K562 (cell line): ENCODE results near the gene DOK4. TPM values are rescaled to one million over a fixed set of nuclear protein-coding genes. Genes with fewer than 3 reads are reported as not detected.

Experiments
- CLOCK ChIP-seq: fragments of 250-450 bp; sonication (Bioruptor Pico); IDR thresholded peaks from 2 replicates; pipeline ENCODE4 v1.4.0; 2020; ENCODE audit warnings: mild to moderate bottlenecking, moderate library complexity, borderline replicate concordance
- CREM ChIP-seq: IDR thresholded peaks from 2 replicates; pipeline ENCODE4 v1.6.1; 2014; ENCODE audit warnings: antibody characterized with exemption, low read depth
- DPF2 ChIP-seq: fragments of 450-650 bp; IDR thresholded peaks from 2 replicates; pipeline ENCODE4 v1.6.1; 2016
- ELK1 ChIP-seq: sonication (generic); formaldehyde crosslinking; IDR thresholded peaks from 2 replicates; pipeline ENCODE4 v1.8.1; 2022; ENCODE audit warnings: missing genetic modification reagents
- HSF4 ChIP-seq: fragments of 250-450 bp; sonication (Bioruptor Pico); IDR thresholded peaks from 2 replicates; pipeline ENCODE4 v2.1.2; 2022; ENCODE audit warnings: mild to moderate bottlenecking, moderate library complexity, borderline replicate concordance
- ILK ChIP-seq: fragments of 450-650 bp; IDR thresholded peaks from 2 replicates; pipeline ENCODE4 v1.6.1; 2016; ENCODE audit warnings: missing genetic modification characterization, low read depth, mild to moderate bottlenecking, missing compliant biosample characterization, moderate library complexity, borderline replicate concordance
- NONO ChIP-seq, 2 experiments: fragments of 200-400 bp in 1 of 2; fragments of 450-650 bp in 1 of 2; formaldehyde crosslinking in 1 of 2; IDR thresholded peaks; 2 replicates each; pipeline ENCODE4 v1.6.1; 2017; ENCODE audit warnings: low read depth in 2 of 2, mild to moderate bottlenecking in 2 of 2, moderate library complexity in 2 of 2, low read length in 1 of 2
- NR2F6 ChIP-seq: fragments of 450-650 bp; formaldehyde crosslinking; IDR thresholded peaks from 2 replicates; pipeline ENCODE4 v1.4.0; 2020; ENCODE audit warnings: mild to moderate bottlenecking
- RBM34 ChIP-seq: fragments of 200-400 bp; formaldehyde crosslinking; IDR thresholded peaks from 2 replicates; pipeline ENCODE4 v1.6.1; 2018; ENCODE audit warnings: low read length, borderline replicate concordance; ENCODE audit not compliant: insufficient read depth
- RCOR1 ChIP-seq, 2 experiments: IDR thresholded peaks; 2 replicates each; pipeline ENCODE4 v1.6.1; 2012; ENCODE audit warnings: low read depth in 2 of 2, low read length in 2 of 2, borderline replicate concordance in 1 of 2, improper control_type of control experiment in 1 of 2
- RFX1 ChIP-seq: fragments of 450-650 bp; IDR thresholded peaks from 2 replicates; pipeline ENCODE4 v1.6.1; 2016; ENCODE audit warnings: mild to moderate bottlenecking, moderate library complexity
- SMARCB1 ChIP-seq: IDR thresholded peaks from 2 replicates; pipeline ENCODE4 v1.6.1; 2011; ENCODE audit warnings: improper control_type of control experiment, low read depth; ENCODE audit not compliant: insufficient read length
- SOX6 ChIP-seq: fragments of 450-650 bp; IDR thresholded peaks from 2 replicates; pipeline ENCODE4 v1.6.1; 2014; ENCODE audit warnings: mild to moderate bottlenecking
- TEAD4 ChIP-seq, 2 experiments: sonication (generic) in 1 of 2; formaldehyde crosslinking in 1 of 2; IDR thresholded peaks; 2 replicates each; pipeline versions ENCODE4 v1.6.1 to v1.8.0; 2012 to 2022; ENCODE audit warnings: borderline replicate concordance in 1 of 2, inconsistent platforms in 1 of 2, low read length in 1 of 2, mild to moderate bottlenecking in 1 of 2, missing genetic modification reagents in 1 of 2
- ZC3H11A ChIP-seq: IDR thresholded peaks from 2 replicates; pipeline ENCODE4 v1.6.1; 2012; ENCODE audit warnings: low read depth, low read length, improper control_type of control experiment
- ZNF830 ChIP-seq: fragments of 250-450 bp; sonication (Bioruptor Pico); IDR thresholded peaks from 2 replicates; pipeline ENCODE4 v1.5.0; 2021; ENCODE audit warnings: mild to moderate bottlenecking
- polyA plus RNA-seq, 8 experiments: library from polyadenylated mRNA; depleted of rRNA in 4 of 8; stranded (reverse) in 5 of 8; unstranded in 3 of 8; fragments of >200 nt; fragmentation: Nextera tagmentation in 2 of 8; fragmentation: Illumina TruSeq in 1 of 8; extraction: Ambion mirVana in 2 of 8; extraction: Trizol in 1 of 8; gene quantifications; 2 replicates each; pipeline versions ENCODE4 v1.2.1 to v1.2.3, GENCODE V29; 2011 to 2014; ENCODE audit warnings: inconsistent platforms in 1 of 8, missing spikeins in 1 of 8
- total RNA-seq, 7 experiments: library from RNA; depleted of rRNA in 6 of 7; stranded (reverse); fragments of >200 nt in 6 of 7; fragmentation: Illumina TruSeq in 2 of 7; extraction: Trizol in 2 of 7; gene quantifications; 2 replicates each; pipeline versions ENCODE4 v1.2.1 to v1.2.3, GENCODE V29; 2011 to 2021; ENCODE audit warnings: low replicate concordance in 1 of 7
- TF ChIP-seq, protein P1 (sequence below), 2 experiments: IDR thresholded peaks; 2 replicates each; pipeline ENCODE4 v1.6.1; 2011; ENCODE audit warnings: borderline replicate concordance in 1 of 2, control low read depth in 1 of 2, low read depth in 1 of 2, low read length in 1 of 2, mild to moderate bottlenecking in 1 of 2, mixed read lengths in 1 of 2, moderate library complexity in 1 of 2; ENCODE audit not compliant: insufficient read depth in 1 of 2, insufficient read length in 1 of 2, poor library complexity in 1 of 2, severe bottlenecking in 1 of 2; ENCODE audit errors: extremely low read depth in 1 of 2
- TF ChIP-seq, protein P2 (sequence below): sonication (generic); formaldehyde crosslinking; IDR thresholded peaks from 2 replicates; pipeline ENCODE4 v1.8.0; 2022; ENCODE audit warnings: mild to moderate bottlenecking, missing genetic modification reagents, borderline replicate concordance

The DOK4 gene
- total and polyA plus RNA-seq, 9 of the 15 experiments (the other 6 are each of a cell fraction or from before 2014, with no cell fraction given), result 0.10 to 14.4 (median 8.3) TPM

DNA sequence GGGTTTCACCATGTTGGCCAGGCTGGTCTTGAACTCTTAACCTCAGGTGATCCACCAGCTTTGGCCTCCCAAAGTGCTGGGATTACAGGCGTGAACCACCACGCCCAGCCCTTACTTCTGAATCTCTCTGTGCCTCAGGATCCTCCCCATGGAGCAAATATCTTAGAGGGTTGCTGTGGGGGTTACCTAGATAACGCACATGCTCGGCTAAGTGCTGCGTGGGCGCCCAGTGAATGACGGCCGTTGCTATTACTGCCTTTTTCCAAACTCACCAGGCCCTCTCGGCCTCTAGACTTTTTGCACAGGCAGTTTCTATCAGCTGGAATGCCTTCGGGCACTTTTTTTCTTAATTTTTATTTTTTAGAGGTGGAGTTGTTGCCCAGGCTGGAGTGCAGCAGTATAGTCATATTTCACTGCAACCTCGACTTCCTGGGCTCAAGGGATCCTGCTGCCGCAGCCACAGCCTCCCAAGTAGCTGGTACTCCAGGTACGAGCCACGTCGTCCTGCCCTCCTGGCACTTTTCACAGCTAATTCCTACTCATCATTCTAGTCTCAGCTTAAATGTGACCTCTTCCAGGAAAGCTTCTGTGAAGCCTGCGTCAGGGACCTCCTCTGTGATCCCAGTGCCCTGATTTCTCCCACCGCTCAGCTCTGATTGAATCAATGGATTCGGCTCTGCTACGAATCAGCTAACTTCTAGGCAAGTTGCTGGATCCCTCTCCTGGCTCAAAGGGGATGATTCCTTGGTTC lies 41.5 kb upstream of the DOK4 start (continued):
- TF ChIP-seq, protein P1, sequence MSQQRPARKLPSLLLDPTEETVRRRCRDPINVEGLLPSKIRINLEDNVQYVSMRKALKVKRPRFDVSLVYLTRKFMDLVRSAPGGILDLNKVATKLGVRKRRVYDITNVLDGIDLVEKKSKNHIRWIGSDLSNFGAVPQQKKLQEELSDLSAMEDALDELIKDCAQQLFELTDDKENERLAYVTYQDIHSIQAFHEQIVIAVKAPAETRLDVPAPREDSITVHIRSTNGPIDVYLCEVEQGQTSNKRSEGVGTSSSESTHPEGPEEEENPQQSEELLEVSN (IDR thresholded peaks at IDR 0.05; ENCODE audit: borderline replicate concordance in 1 of 2, extremely low read depth in 1 of 2, insufficient read depth in 1 of 2, insufficient read length in 1 of 2, low read depth in 1 of 2, low read length in 1 of 2, poor library complexity in 1 of 2, severe bottlenecking in 1 of 2), result peak in 1 of 2 experiments; percentile 59
- no peak for TF ChIP-seq CLOCK (CRISPR knock-in tag)
- no peak for TF ChIP-seq ZNF830 (CRISPR knock-in tag)
- no peak for TF ChIP-seq ELK1 (CRISPR knock-in tag)
- TF ChIP-seq ZC3H11A, result no peak
- 0 out of 4 replicates have a peak, but pooled peaks of 1 of the 2 experiments have one; percentile 4 for TF ChIP-seq RCOR1 (IDR thresholded peaks at IDR 0.05; ENCODE audit: borderline replicate concordance in 1 of 2, low read depth in 2 of 2, low read length in 2 of 2)
- no peak for TF ChIP-seq NR2F6 (CRISPR knock-in tag)
- peak; percentile 24; the same call in 1 of the 2 replicates for TF ChIP-seq DPF2
- no peak for TF ChIP-seq ILK (tag)
- TF ChIP-seq HSF4, result no peak
- no peak for TF ChIP-seq RBM34
- TF ChIP-seq CREM, result peak; percentile 37; the same call in 1 of the 2 replicates
- TF ChIP-seq NONO (IDR thresholded peaks at IDR 0.05; ENCODE audit: low read depth in 2 of 2, low read length in 1 of 2), result no peak
- no peak for TF ChIP-seq SOX6
- TF ChIP-seq RFX1, result no peak
- peak; percentile 33; the same call in 1 of the 2 replicates for TF ChIP-seq TEAD4 (IDR thresholded peaks at IDR 0.05; ENCODE audit: low read length)
- TF ChIP-seq TEAD4 (CRISPR knock-in tag; IDR thresholded peaks at IDR 0.05; ENCODE audit: borderline replicate concordance), result no peak
- TF ChIP-seq, protein P2, sequence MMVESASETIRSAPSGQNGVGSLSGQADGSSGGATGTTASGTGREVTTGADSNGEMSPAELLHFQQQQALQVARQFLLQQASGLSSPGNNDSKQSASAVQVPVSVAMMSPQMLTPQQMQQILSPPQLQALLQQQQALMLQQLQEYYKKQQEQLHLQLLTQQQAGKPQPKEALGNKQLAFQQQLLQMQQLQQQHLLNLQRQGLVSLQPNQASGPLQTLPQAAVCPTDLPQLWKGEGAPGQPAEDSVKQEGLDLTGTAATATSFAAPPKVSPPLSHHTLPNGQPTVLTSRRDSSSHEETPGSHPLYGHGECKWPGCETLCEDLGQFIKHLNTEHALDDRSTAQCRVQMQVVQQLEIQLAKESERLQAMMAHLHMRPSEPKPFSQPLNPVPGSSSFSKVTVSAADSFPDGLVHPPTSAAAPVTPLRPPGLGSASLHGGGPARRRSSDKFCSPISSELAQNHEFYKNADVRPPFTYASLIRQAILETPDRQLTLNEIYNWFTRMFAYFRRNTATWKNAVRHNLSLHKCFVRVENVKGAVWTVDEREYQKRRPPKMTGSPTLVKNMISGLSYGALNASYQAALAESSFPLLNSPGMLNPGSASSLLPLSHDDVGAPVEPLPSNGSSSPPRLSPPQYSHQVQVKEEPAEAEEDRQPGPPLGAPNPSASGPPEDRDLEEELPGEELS (CRISPR knock-in tag), result no peak
- no peak for TF ChIP-seq SMARCB1
